Osteoblast (primary cell): ENCODE results near the gene CCDC12. TPM values are rescaled to one million over a fixed set of nuclear protein-coding genes. Genes with fewer than 3 reads are reported as not detected.

Experiments used
- DNase-seq: peaks from one replicate; pipeline ENCODE4 v3.0.0; 2011; ENCODE audit warnings: low spot score, mixed read lengths; ENCODE audit not compliant: insufficient read length; ENCODE audit errors: missing footprints
- H2AFZ ChIP-seq: 2 replicates; pipeline ENCODE4 v1.6.0; 2011; ENCODE audit warnings: mild to moderate bottlenecking, low read length
- H3K27ac ChIP-seq: 2 replicates; pipeline ENCODE4 v1.5.1; 2011; ENCODE audit warnings: mild to moderate bottlenecking, low read depth, low read length, moderate library complexity
- H3K27me3 ChIP-seq: 2 replicates; pipeline ENCODE4 v1.6.0; 2012; ENCODE audit warnings: mild to moderate bottlenecking, control low read depth, inconsistent platforms, low read length, moderate library complexity; ENCODE audit not compliant: insufficient read depth
- H3K36me3 ChIP-seq: 2 replicates; pipeline ENCODE4 v1.5.1; 2011; ENCODE audit warnings: mild to moderate bottlenecking, low read length, control low read depth, moderate library complexity; ENCODE audit not compliant: insufficient read depth
- H3K4me1 ChIP-seq: 2 replicates; pipeline ENCODE4 v1.5.1; 2011; ENCODE audit warnings: mild to moderate bottlenecking, low read length, control low read depth, moderate library complexity; ENCODE audit not compliant: insufficient read depth
- H3K4me2 ChIP-seq: 2 replicates; pipeline ENCODE4 v1.6.0; 2011; ENCODE audit warnings: mild to moderate bottlenecking, low read length; ENCODE audit not compliant: insufficient read depth
- H3K4me3 ChIP-seq: fragments of 200-600 bp; sonication (generic); 3 replicates; pipeline ENCODE4 v1.5.1; 2012; ENCODE audit warnings: mild to moderate bottlenecking, low read length, inconsistent platforms; ENCODE audit not compliant: insufficient read depth
- H3K79me2 ChIP-seq: 2 replicates; pipeline ENCODE4 v1.6.0; 2012; ENCODE audit warnings: mild to moderate bottlenecking, low read length, control low read depth, inconsistent platforms; ENCODE audit not compliant: insufficient read depth
- H3K9me3 ChIP-seq: 2 replicates; pipeline ENCODE4 v1.5.1; 2011; ENCODE audit warnings: low read depth, low read length, control low read depth
- H4K20me1 ChIP-seq: 2 replicates; pipeline ENCODE4 v1.6.0; 2012; ENCODE audit warnings: mild to moderate bottlenecking, low read length, control low read depth; ENCODE audit not compliant: insufficient read depth
- CTCF ChIP-seq: IDR thresholded peaks from 2 replicates; pipeline ENCODE4 v1.5.1; 2011; ENCODE audit warnings: mild to moderate bottlenecking, low read depth, low read length, moderate library complexity; ENCODE audit errors: extremely low read depth
- total RNA-seq: library from RNA; depleted of rRNA; stranded (reverse); fragments of >200 nt; gene quantifications from 2 replicates; pipeline ENCODE4 v1.2.3, GENCODE V29; 2012

Gene CCDC12
- total RNA-seq, 1 donor: 20.6 TPM

- TF ChIP-seq CTCF: no peak
- H3K36me3 ChIP-seq: no peaks in the 10 kb centered on the region
- H3K27ac ChIP-seq: no peak overlapping the region
- H4K20me1 ChIP-seq: peaks cover 79% of the 10 kb centered on the region
- no peak for DNase-seq
- H2AFZ ChIP-seq: no peak overlapping the region
- no peaks in the 10 kb centered on the region for H3K27me3 ChIP-seq
- H3K4me1 ChIP-seq: peaks cover 5% of the 10 kb centered on the region
- no peak overlapping the region for H3K4me2 ChIP-seq
- no peaks in the 10 kb centered on the region for H3K9me3 ChIP-seq
- H3K4me3 ChIP-seq: no peak overlapping the region
- H3K79me2 ChIP-seq: peaks cover 95% of the 10 kb centered on the region
Observed at GRCh38 chr3:46953234-46954010, 23.1 kb downstream of the CCDC12 start.

GRCh38 chr3:46952813-46953212 lies 23.7 kb downstream of the CCDC12 start:
- Histone ChIP-seq H3K27me3 (no peaks in the 10 kb centered on the region), H3K4me3 (no peak overlapping the region), H3K9me3 (no peaks in the 10 kb centered on the region), H4K20me1 (peaks cover 80% of the 10 kb centered on the region), H3K4me1 (peaks cover 11% of the 10 kb centered on the region), H3K79me2 (peaks cover 95% of the 10 kb centered on the region), H3K4me2 (no peak overlapping the region), H3K27ac (no peak overlapping the region), H2AFZ (no peak overlapping the region), H3K36me3 (no peaks in the 10 kb centered on the region)
- DNase-seq: no peak
- TF ChIP-seq CTCF: no peak

- no peak for DNase-seq
- no peaks in the 10 kb centered on the region for H3K27me3 ChIP-seq
- H3K4me3 ChIP-seq: no peak overlapping the region
- H3K79me2 ChIP-seq: peaks cover 96% of the 10 kb centered on the region
- no peak overlapping the region for H3K4me2 ChIP-seq
- TF ChIP-seq CTCF: no peak
- H3K27ac ChIP-seq: no peak overlapping the region
- peaks cover 88% of the 10 kb centered on the region for H4K20me1 ChIP-seq
- peaks cover 20% of the 10 kb centered on the region for H3K4me1 ChIP-seq
- no peaks in the 10 kb centered on the region for H3K36me3 ChIP-seq
- H3K9me3 ChIP-seq: no peaks in the 10 kb centered on the region
- no peak overlapping the region for H2AFZ ChIP-seq
Observed at GRCh38 chr3:46950650-46951241, 25.8 kb downstream of the CCDC12 start.

GRCh38 chr3:46950177-46950576 lies 26.4 kb downstream of the CCDC12 start:
- Histone ChIP-seq H3K27ac (no peak overlapping the region), H3K36me3 (no peaks in the 10 kb centered on the region), H3K4me3 (no peak overlapping the region), H4K20me1 (peaks cover 88% of the 10 kb centered on the region), H3K4me1 (peaks cover 20% of the 10 kb centered on the region), H3K27me3 (no peaks in the 10 kb centered on the region), H3K79me2 (peaks cover 96% of the 10 kb centered on the region), H3K4me2 (no peak overlapping the region), H3K9me3 (no peaks in the 10 kb centered on the region), H2AFZ (no peak overlapping the region)
- no peak for TF ChIP-seq CTCF
- no peak for DNase-seq
